ENCODE results near the gene PUS7. TPM values are rescaled to one million over a fixed set of nuclear protein-coding genes. Genes with fewer than 3 reads are reported as not detected.

The PUS7 gene
- total RNA-seq, 6 experiments from 2014 or later, result 15.1 to 19.6 (median 17.3) TPM

GRCh38 chr7:105477908-105478307 lies 44.2 kb downstream of the PUS7 start:
- H3K27me3 Mint-ChIP-seq (ENCODE audit: insufficient read depth), result no peaks in the 10 kb centered on the region
- H3K4me3 Mint-ChIP-seq, result no peak overlapping the region
- H3K36me3 Mint-ChIP-seq (ENCODE audit: low read depth), result peaks cover 32% of the 10 kb centered on the region
- TF ChIP-seq CTCF (IDR thresholded peaks at IDR 0.05), result no peak
- H3K9me3 Mint-ChIP-seq, result peaks cover 6% of the 10 kb centered on the region; the same call in 1 of the 2 replicates
- no peak for DNase-seq
- peaks cover 29% of the 10 kb centered on the region for H3K4me1 Mint-ChIP-seq (ENCODE audit: low read depth)
- H3K27ac Mint-ChIP-seq, result no peak overlapping the region

- peaks cover 6% of the 10 kb centered on the region; the same call in 1 of the 2 replicates for H3K4me1 Mint-ChIP-seq (ENCODE audit: low read depth)
- DNase-seq, result no peak
- TF ChIP-seq CTCF (IDR thresholded peaks at IDR 0.05), result no peak
- no peak overlapping the region for H3K4me3 Mint-ChIP-seq
- no peaks in the 10 kb centered on the region for H3K9me3 Mint-ChIP-seq
- H3K27ac Mint-ChIP-seq, result no peak overlapping the region
- H3K27me3 Mint-ChIP-seq (ENCODE audit: insufficient read depth), result no peaks in the 10 kb centered on the region
- peaks cover 19% of the 10 kb centered on the region for H3K36me3 Mint-ChIP-seq (ENCODE audit: low read depth)
Observed at GRCh38 chr7:105474045-105474444, 48.0 kb downstream of the PUS7 start.

- DNase-seq, result peak; percentile 74
- no peaks in the 10 kb centered on the region for H3K27me3 Mint-ChIP-seq (ENCODE audit: insufficient read depth)
- H3K4me3 Mint-ChIP-seq, result no peak overlapping the region
- H3K36me3 Mint-ChIP-seq (ENCODE audit: low read depth), result peaks cover 10% of the 10 kb centered on the region
- peaks cover 6% of the 10 kb centered on the region; the same call in 1 of the 2 replicates for H3K4me1 Mint-ChIP-seq (ENCODE audit: low read depth)
- no peak for TF ChIP-seq CTCF (IDR thresholded peaks at IDR 0.05)
- H3K27ac Mint-ChIP-seq, result peak overlapping the region; percentile 29; the same call in 1 of the 2 replicates
- no peaks in the 10 kb centered on the region for H3K9me3 Mint-ChIP-seq
Observed at GRCh38 chr7:105473163-105473562, 48.9 kb downstream of the PUS7 start.

GRCh38 chr7:105470846-105471245 lies 51.2 kb downstream of the PUS7 start:
- Mint-ChIP-seq H3K4me1 (ENCODE audit: low read depth) (peaks cover 6% of the 10 kb centered on the region; the same call in 1 of the 2 replicates), H3K27ac (no peak overlapping the region), H3K36me3 (ENCODE audit: low read depth) (peaks cover 7% of the 10 kb centered on the region), H3K9me3 (no peaks in the 10 kb centered on the region), H3K4me3 (no peak overlapping the region), H3K27me3 (ENCODE audit: insufficient read depth) (peaks cover 2% of the 10 kb centered on the region; the same call in 1 of the 2 replicates)
- DNase-seq, result no peak
- TF ChIP-seq CTCF (IDR thresholded peaks at IDR 0.05), result no peak

GRCh38 chr7:105470090-105470489 lies 52.0 kb downstream of the PUS7 start:
- no peak for DNase-seq
- no peak for TF ChIP-seq CTCF (IDR thresholded peaks at IDR 0.05)
- H3K27me3 Mint-ChIP-seq (ENCODE audit: insufficient read depth), result peaks cover 2% of the 10 kb centered on the region; the same call in 1 of the 2 replicates
- peaks cover 7% of the 10 kb centered on the region for H3K36me3 Mint-ChIP-seq (ENCODE audit: low read depth)
- no peak overlapping the region for H3K27ac Mint-ChIP-seq
- peaks cover 6% of the 10 kb centered on the region; the same call in 1 of the 2 replicates for H3K4me1 Mint-ChIP-seq (ENCODE audit: low read depth)
- no peak overlapping the region for H3K4me3 Mint-ChIP-seq
- no peaks in the 10 kb centered on the region for H3K9me3 Mint-ChIP-seq
